ENCODE data around the gene DHRS9. TPM values are rescaled to one million over a fixed set of nuclear protein-coding genes. Genes with fewer than 3 reads are reported as not detected.

Gene DHRS9
- 7.3 TPM for total RNA-seq
- long read RNA-seq, partial matches to known transcripts: 7 of 7 reads
- long read RNA-seq, other reads (novel, unspliced or antisense): 0 of 7 reads

DNA sequence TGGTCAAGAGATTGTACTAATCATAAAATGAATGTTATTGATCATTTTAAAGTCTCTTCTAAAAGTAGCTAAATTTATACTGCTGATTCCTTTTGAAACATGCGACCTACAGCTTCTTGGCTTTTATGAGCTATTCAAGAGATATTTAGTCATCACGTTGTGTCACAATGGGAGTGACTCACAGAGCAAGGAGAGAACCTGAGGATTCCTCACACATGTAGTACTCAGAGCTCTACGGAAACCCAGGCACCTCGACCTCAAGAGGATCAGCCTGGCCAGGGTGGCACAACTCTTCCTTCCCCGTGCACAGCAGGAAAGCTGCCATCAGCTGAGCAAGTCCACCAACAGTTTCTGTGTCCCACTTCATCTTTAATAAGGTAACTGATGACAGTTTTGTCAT lies at the start of gene DHRS9:
Gene DHRS9, plus strand, starts transcription at position 223 of the 400 bp plus-strand sequence. CDS start 12,019 bp downstream, outside the sequence.
- intact Hi-C loops (cut with micrococcal nuclease): no loop called here
- Histone ChIP-seq H3K27ac (replicated peaks) (no peak within 1 kb of the TSS), H3K27me3 (ENCODE audit: low read depth) (no peaks in the 10 kb centered on the region), H3K4me1 (no peaks in the 10 kb centered on the region), H3K36me3 (no peaks in the 10 kb centered on the region), H3K4me3 (no peak within 1 kb of the TSS), H3K9me3 (replicated peaks) (no peaks in the 10 kb centered on the region)
- TF ChIP-seq, protein P1, sequence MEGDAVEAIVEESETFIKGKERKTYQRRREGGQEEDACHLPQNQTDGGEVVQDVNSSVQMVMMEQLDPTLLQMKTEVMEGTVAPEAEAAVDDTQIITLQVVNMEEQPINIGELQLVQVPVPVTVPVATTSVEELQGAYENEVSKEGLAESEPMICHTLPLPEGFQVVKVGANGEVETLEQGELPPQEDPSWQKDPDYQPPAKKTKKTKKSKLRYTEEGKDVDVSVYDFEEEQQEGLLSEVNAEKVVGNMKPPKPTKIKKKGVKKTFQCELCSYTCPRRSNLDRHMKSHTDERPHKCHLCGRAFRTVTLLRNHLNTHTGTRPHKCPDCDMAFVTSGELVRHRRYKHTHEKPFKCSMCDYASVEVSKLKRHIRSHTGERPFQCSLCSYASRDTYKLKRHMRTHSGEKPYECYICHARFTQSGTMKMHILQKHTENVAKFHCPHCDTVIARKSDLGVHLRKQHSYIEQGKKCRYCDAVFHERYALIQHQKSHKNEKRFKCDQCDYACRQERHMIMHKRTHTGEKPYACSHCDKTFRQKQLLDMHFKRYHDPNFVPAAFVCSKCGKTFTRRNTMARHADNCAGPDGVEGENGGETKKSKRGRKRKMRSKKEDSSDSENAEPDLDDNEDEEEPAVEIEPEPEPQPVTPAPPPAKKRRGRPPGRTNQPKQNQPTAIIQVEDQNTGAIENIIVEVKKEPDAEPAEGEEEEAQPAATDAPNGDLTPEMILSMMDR (IDR thresholded peaks at IDR 0.05; ENCODE audit: borderline replicate concordance): no peak
- DNase-seq: no peak

DNA sequence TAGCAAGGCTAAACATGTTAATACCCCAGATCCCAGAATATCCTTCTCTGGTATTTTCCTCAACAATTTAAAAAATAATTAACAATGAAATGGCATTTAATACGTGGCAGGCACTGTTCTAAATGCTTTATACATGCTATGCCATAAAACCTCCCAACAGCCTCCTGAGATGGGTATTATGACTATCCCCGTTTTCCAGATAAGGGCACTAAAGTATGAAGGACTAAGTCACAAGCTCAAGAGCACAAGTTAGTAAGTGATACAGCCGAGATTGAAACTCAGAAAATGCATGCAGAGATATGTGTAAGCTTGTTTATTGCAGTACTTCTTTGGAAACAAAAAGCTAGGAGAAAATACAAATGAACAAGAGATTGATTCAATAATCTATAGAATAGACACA lies 46.2 kb upstream of the DHRS9 start:
- intact Hi-C loops (cut with micrococcal nuclease): no loop called here
- Histone ChIP-seq H3K4me1 (peaks cover 4% of the 10 kb centered on the region), H3K27me3 (ENCODE audit: low read depth) (no peaks in the 10 kb centered on the region), H3K4me3 (no peak overlapping the region), H3K9me3 (replicated peaks) (no peaks in the 10 kb centered on the region), H3K36me3 (no peaks in the 10 kb centered on the region), H3K27ac (replicated peaks) (no peak overlapping the region)
- DNase-seq: no peak
- TF ChIP-seq, protein P1 (IDR thresholded peaks at IDR 0.05; ENCODE audit: borderline replicate concordance): no peak

DNA sequence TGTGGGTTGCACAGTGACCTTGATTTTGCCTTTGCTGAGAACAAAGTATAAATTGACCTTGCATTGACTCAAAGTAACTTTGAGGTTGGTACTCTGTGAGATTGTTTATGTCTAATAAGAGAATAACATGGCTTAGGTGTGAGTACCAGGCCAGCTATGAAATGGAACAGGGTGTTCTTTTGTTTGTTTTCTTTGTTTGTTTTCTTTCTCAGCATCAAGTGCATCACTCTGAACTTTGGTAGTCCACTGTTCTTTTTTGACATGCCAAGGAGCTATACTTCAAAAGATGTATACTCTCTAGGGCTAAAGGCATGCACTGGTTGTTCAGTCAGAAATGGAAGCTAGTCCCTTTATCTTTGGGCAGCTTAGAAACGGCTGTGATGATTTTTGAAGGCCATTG lies 43.3 kb upstream of the DHRS9 start:
- Histone ChIP-seq H3K4me3 (no peak overlapping the region), H3K27me3 (ENCODE audit: low read depth) (no peaks in the 10 kb centered on the region), H3K9me3 (replicated peaks) (no peaks in the 10 kb centered on the region), H3K36me3 (no peaks in the 10 kb centered on the region), H3K4me1 (peaks cover 4% of the 10 kb centered on the region), H3K27ac (replicated peaks) (no peak overlapping the region)
- TF ChIP-seq, protein P1 (IDR thresholded peaks at IDR 0.05; ENCODE audit: borderline replicate concordance): no peak
- intact Hi-C loops (cut with micrococcal nuclease): no loop called here
- no peak for DNase-seq

DNA sequence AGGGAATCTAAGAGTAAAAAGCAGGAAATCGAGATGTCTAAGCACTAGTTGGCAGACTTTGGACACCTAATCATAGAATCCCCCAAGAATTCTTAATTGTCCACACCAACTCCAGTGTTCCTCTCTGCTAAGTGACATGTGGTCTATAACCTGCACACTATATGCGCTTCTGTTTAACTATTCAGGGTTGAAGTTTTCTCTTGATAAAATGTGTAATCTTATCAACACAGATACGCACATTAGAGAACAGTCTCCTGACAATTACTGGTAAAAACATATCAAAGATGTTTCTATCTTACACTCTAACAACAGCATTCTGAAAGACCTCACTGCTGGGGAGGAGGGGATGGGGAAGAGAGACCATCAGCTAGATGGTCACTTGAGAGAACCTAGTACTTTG lies 42.1 kb upstream of the DHRS9 start:
- Histone ChIP-seq H3K36me3 (no peaks in the 10 kb centered on the region), H3K9me3 (replicated peaks) (no peaks in the 10 kb centered on the region), H3K4me1 (peaks cover 4% of the 10 kb centered on the region), H3K4me3 (no peak overlapping the region), H3K27me3 (ENCODE audit: low read depth) (no peaks in the 10 kb centered on the region), H3K27ac (replicated peaks) (no peak overlapping the region)
- TF ChIP-seq, protein P1 (IDR thresholded peaks at IDR 0.05; ENCODE audit: borderline replicate concordance): no peak
- DNase-seq: no peak
- intact Hi-C loops (cut with micrococcal nuclease): no loop called here

DNA sequence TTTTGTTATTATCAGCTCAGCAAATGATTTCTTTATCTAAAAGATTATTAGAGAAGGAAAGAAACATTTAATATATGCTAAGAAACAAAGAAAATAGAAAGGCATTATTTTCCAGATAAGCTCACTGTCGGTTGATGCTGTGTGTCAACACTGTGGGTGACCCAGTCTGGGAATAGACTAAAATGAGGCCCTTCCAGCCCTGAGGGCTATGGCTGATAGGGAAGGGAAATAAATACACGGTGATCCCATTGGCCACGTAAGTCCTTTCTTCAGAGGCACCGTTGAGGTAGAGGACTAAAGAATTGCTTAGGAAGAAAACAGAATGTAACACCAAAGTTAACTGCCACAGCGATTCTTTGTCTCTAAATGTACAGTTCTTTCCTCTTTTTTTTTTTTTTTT lies 40.0 kb upstream of the DHRS9 start:
- Histone ChIP-seq H3K4me3 (no peak overlapping the region), H3K4me1 (no peaks in the 10 kb centered on the region), H3K9me3 (replicated peaks) (no peaks in the 10 kb centered on the region), H3K27ac (replicated peaks) (no peak overlapping the region), H3K36me3 (no peaks in the 10 kb centered on the region), H3K27me3 (ENCODE audit: low read depth) (no peaks in the 10 kb centered on the region)
- intact Hi-C loops (cut with micrococcal nuclease): no loop called here
- no peak for DNase-seq
- TF ChIP-seq, protein P1 (IDR thresholded peaks at IDR 0.05; ENCODE audit: borderline replicate concordance): no peak

Data from left ventricle myocardium inferior (tissue), 1 donor.